HG02678 (cell line): ENCODE measurements around the gene FNTB.

Experiments
- ATAC-seq: cut with Tn5 transposase; IDR thresholded peaks from one replicate; pipeline ENCODE4 v1.9.1; 2021; ENCODE audit warnings: mild to moderate bottlenecking, moderate library complexity; ENCODE audit not compliant: unreplicated experiment

FNTB gene

GRCh38 chr14:64986648-64987437, at the start of gene FNTB:
Gene FNTB (plus strand): TSS chr14:64986895. CDS start chr14:64986954, 59 bp downstream.
- ATAC-seq: peak; percentile 94

GRCh38 chr14:64937171-64937820, 49.4 kb upstream of the FNTB start:
- no peak for ATAC-seq

GRCh38 chr14:64937821-64938193, 48.9 kb upstream of the FNTB start:
- no peak for ATAC-seq

GRCh38 chr14:64938972-64939816, 47.5 kb upstream of the FNTB start:
- ATAC-seq: no peak

- no peak for ATAC-seq
Observed at GRCh38 chr14:64939817-64940190, 46.9 kb upstream of the FNTB start.

- ATAC-seq: no peak
Observed at GRCh38 chr14:64940336-64940910, 46.3 kb upstream of the FNTB start.

GRCh38 chr14:64942531-64943111, 44.1 kb upstream of the FNTB start, which contains the start of gene GPX2:
Gene GPX2 (minus strand): TSS chr14:64942745. CDS start chr14:64942726, 19 bp downstream.
- no peak for ATAC-seq

- no peak for ATAC-seq
Observed at GRCh38 chr14:64943556-64943955, 43.1 kb upstream of the FNTB start.

GRCh38 chr14:64944041-64944440, 42.7 kb upstream of the FNTB start:
- no peak for ATAC-seq

GRCh38 chr14:64944861-64945260, 41.8 kb upstream of the FNTB start:
- ATAC-seq: no peak

- no peak for ATAC-seq
Observed at GRCh38 chr14:64945431-64946178, 41.1 kb upstream of the FNTB start.

- no peak for ATAC-seq
Observed at GRCh38 chr14:64946310-64947045, 40.2 kb upstream of the FNTB start.

- ATAC-seq: no peak
Observed at GRCh38 chr14:64947710-64948611, 38.7 kb upstream of the FNTB start.

GRCh38 chr14:64948612-64949210, 38.0 kb upstream of the FNTB start:
- ATAC-seq: no peak

GRCh38 chr14:64950889-64951288, 35.8 kb upstream of the FNTB start:
- ATAC-seq: no peak

- no peak for ATAC-seq
Observed at GRCh38 chr14:64951291-64951690, 35.4 kb upstream of the FNTB start.

GRCh38 chr14:64951724-64952123, 35.0 kb upstream of the FNTB start:
- ATAC-seq: no peak
